Liver (tissue), 9 donors: ENCODE measurements around the gene CLCN1. TPM values are rescaled to one million over a fixed set of nuclear protein-coding genes. Genes with fewer than 3 reads are reported as not detected.

Experiments used
- DNase-seq: peaks from one replicate; pipeline ENCODE4 v3.0.0-alpha.2; 2017; ENCODE audit warnings: low spot score
- H3K27ac ChIP-seq, 2 donors: one replicate each; pipeline ENCODE4 v1.7.0; 2013; ENCODE audit warnings: inconsistent platforms in 2 of 2, low read length in 2 of 2, control low read depth in 1 of 2, low read depth in 1 of 2, mild to moderate bottlenecking in 1 of 2
- H3K27me3 ChIP-seq, 4 donors: one replicate each; pipeline versions ENCODE4 v1.6.1 to v1.7.0; 2013; ENCODE audit warnings: low read length in 3 of 4, inconsistent platforms in 1 of 4, mild to moderate bottlenecking in 1 of 4, moderate library complexity in 1 of 4; ENCODE audit not compliant: control insufficient read depth in 4 of 4, insufficient read depth in 4 of 4
- H3K36me3 ChIP-seq, 4 donors: one replicate each; pipeline versions ENCODE4 v1.6.1 to v1.7.0; 2013; ENCODE audit warnings: low read length in 3 of 4, mild to moderate bottlenecking in 3 of 4, low read depth in 1 of 4, moderate library complexity in 1 of 4; ENCODE audit not compliant: control insufficient read depth in 4 of 4, insufficient read depth in 3 of 4
- H3K4me1 ChIP-seq, 4 donors: one replicate each; pipeline versions ENCODE4 v1.6.1 to v1.7.0; 2013; ENCODE audit warnings: low read length in 3 of 4, mild to moderate bottlenecking in 3 of 4, moderate library complexity in 1 of 4; ENCODE audit not compliant: control insufficient read depth in 4 of 4, insufficient read depth in 4 of 4
- H3K4me3 ChIP-seq, 3 donors: one replicate each; pipeline versions ENCODE4 v1.6.1 to v1.7.0; 2013; ENCODE audit warnings: low read length in 3 of 3, control low read depth in 1 of 3, low read depth in 1 of 3, mild to moderate bottlenecking in 1 of 3
- H3K9ac ChIP-seq, 2 donors: one replicate each; pipeline ENCODE4 v1.7.0; 2013; ENCODE audit warnings: low read length in 2 of 2, mild to moderate bottlenecking in 2 of 2, moderate library complexity in 2 of 2, control low read depth in 1 of 2, low read depth in 1 of 2
- H3K9me3 ChIP-seq, 4 donors: one replicate each; pipeline versions ENCODE4 v1.6.1 to v1.7.0; 2013; ENCODE audit warnings: low read length in 3 of 4; ENCODE audit not compliant: control insufficient read depth in 4 of 4
- EGR1 ChIP-seq, 2 donors: IDR thresholded peaks; 2 replicates each; pipeline ENCODE4 v1.6.1; 2016 to 2018; ENCODE audit warnings: antibody characterized with exemption in 2 of 2, low read depth in 2 of 2
- FOXA1 ChIP-seq: IDR thresholded peaks from 2 replicates; pipeline ENCODE4 v1.6.1; 2016; ENCODE audit warnings: antibody characterized with exemption
- FOXA2 ChIP-seq: IDR thresholded peaks from 2 replicates; pipeline ENCODE4 v1.6.1; 2016; ENCODE audit warnings: antibody characterized with exemption
- GABPA ChIP-seq, 2 donors: IDR thresholded peaks in 1 of 2; conservative IDR thresholded peaks in 1 of 2; 2 replicates each; pipeline ENCODE4 v1.6.1; 2016; ENCODE audit warnings: antibody characterized with exemption in 2 of 2, mild to moderate bottlenecking in 1 of 2, moderate library complexity in 1 of 2
- HNF4A ChIP-seq, 2 donors: conservative IDR thresholded peaks; 2 replicates each; pipeline ENCODE4 v1.6.1; 2016; ENCODE audit warnings: antibody characterized with exemption in 2 of 2, mild to moderate bottlenecking in 2 of 2
- HNF4G ChIP-seq: IDR thresholded peaks from 2 replicates; pipeline ENCODE4 v1.6.1; 2016; ENCODE audit warnings: antibody characterized with exemption
- JUND ChIP-seq, 2 donors: IDR thresholded peaks; 2 replicates each; pipeline ENCODE4 v1.6.1; 2016; ENCODE audit warnings: antibody characterized with exemption in 2 of 2
- NR2F2 ChIP-seq: IDR thresholded peaks from 2 replicates; pipeline ENCODE4 v1.6.1; 2016; ENCODE audit warnings: antibody characterized with exemption
- RAD21 ChIP-seq, 2 donors: IDR thresholded peaks; 2 replicates each; pipeline ENCODE4 v1.6.1; 2016; ENCODE audit warnings: antibody characterized with exemption in 2 of 2, mild to moderate bottlenecking in 2 of 2
- RXRA ChIP-seq, 2 donors: IDR thresholded peaks; 2 replicates each; pipeline ENCODE4 v1.6.1; 2017 to 2018; ENCODE audit warnings: antibody characterized with exemption in 2 of 2, mild to moderate bottlenecking in 1 of 2
- TAF1 ChIP-seq: conservative IDR thresholded peaks from 2 replicates; pipeline ENCODE4 v1.6.1; 2016; ENCODE audit warnings: antibody characterized with exemption, mild to moderate bottlenecking
- YY1 ChIP-seq: IDR thresholded peaks from 2 replicates; pipeline ENCODE4 v1.6.1; 2016; ENCODE audit warnings: antibody characterized with exemption, mild to moderate bottlenecking
- WGBS: extraction: QIAGEN DNeasy Blood & Tissue Kit; methylation state at CpG from one replicate; pipeline ENCODE4 v1.1.7; 2013; 5-methylcytosine and 5-hydroxymethylcytosine counted together
- polyA plus RNA-seq, 2 donors: library from polyadenylated mRNA; stranded (reverse) in 1 of 2; unstranded in 1 of 2; fragments of 200-250 nt in 1 of 2; fragments of >200 nt in 1 of 2; fragmentation: Nextera tagmentation in 1 of 2; extraction: Ambion mirVana in 1 of 2; gene quantifications; one replicate each; pipeline versions ENCODE4 v1.2.1 to v1.2.3, GENCODE V29; 2013 to 2015
- total RNA-seq, 2 donors: library from RNA; depleted of rRNA; stranded (reverse); fragments of >200 nt; gene quantifications; one replicate each; pipeline ENCODE4 v1.2.3, GENCODE V29; 2014
- TF ChIP-seq, protein P1 (sequence below): IDR thresholded peaks from 2 replicates; pipeline ENCODE4 v1.6.1; 2016; ENCODE audit warnings: antibody characterized with exemption
- TF ChIP-seq, protein P2 (sequence below): IDR thresholded peaks from 2 replicates; pipeline ENCODE4 v1.6.1; 2016; ENCODE audit warnings: antibody characterized with exemption, mild to moderate bottlenecking
- TF ChIP-seq, protein P3 (sequence below): fragments of 150-350 bp; IDR thresholded peaks from 2 replicates; pipeline ENCODE4 v1.5.1; 2017; ENCODE audit warnings: improper control_type of control experiment, low read depth, low read length; ENCODE audit not compliant: missing input control
- TF ChIP-seq, protein P4 (sequence below): IDR thresholded peaks from 2 replicates; pipeline ENCODE4 v1.6.1; 2016; ENCODE audit warnings: antibody characterized with exemption
- TF ChIP-seq, protein P5 (sequence below): IDR thresholded peaks from 2 replicates; pipeline ENCODE4 v1.6.1; 2016; ENCODE audit warnings: antibody characterized with exemption
- donor health status: healthy.
- donor health status: healthy.
- donor health status: healthy.
- donor health status: healthy.
- donor health status: healthy.

CLCN1 gene
- total and polyA plus RNA-seq, 4 donors = 0.01 to 0.08 TPM; not detected in 2

DNA sequence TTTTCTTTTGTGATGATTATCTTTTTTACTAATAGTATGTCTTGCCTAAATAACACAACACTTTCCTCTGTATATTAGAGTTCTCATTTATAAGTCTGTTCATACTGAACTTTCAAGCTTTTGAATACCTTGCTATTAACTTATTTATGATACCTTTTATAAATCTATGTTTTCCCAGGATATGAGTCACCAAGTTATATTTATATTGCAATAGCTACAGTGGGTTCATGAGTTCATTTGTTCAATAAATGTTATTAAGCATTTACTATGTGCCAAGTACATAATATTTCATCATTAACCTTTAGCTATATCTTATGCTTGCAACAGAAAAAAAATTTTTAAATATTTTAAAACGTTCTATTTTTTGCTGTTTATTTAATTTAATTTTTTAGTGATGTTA, 18.3 kb downstream of the CLCN1 start:
- H3K27ac ChIP-seq = no peak overlapping the region
- no peaks in the 10 kb centered on the region for H3K27me3 ChIP-seq
- WGBS = 34% methylated on average over 1 of the region's 1 CpG
- H3K4me3 ChIP-seq = no peak overlapping the region
- H3K36me3 ChIP-seq = no peaks in the 10 kb centered on the region
- no peak overlapping the region for H3K9ac ChIP-seq
- TF ChIP-seq JUND (IDR thresholded peaks at IDR 0.05) (no peak), RAD21 (IDR thresholded peaks at IDR 0.05) (no peak), HNF4A (conservative IDR thresholded peaks at IDR 0.05) (no peak), GABPA (IDR thresholded peaks at IDR 0.05 in 1 of 2, conservative IDR thresholded peaks at IDR 0.05 in 1 of 2) (no peak), NR2F2 (no peak), FOXA2 (no peak), TAF1 (no peak), RXRA (IDR thresholded peaks at IDR 0.05) (no peak), YY1 (no peak), HNF4G (no peak)
- TF ChIP-seq, protein P1, sequence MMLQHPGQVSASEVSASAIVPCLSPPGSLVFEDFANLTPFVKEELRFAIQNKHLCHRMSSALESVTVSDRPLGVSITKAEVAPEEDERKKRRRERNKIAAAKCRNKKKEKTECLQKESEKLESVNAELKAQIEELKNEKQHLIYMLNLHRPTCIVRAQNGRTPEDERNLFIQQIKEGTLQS = no peak
- TF ChIP-seq, protein P2, sequence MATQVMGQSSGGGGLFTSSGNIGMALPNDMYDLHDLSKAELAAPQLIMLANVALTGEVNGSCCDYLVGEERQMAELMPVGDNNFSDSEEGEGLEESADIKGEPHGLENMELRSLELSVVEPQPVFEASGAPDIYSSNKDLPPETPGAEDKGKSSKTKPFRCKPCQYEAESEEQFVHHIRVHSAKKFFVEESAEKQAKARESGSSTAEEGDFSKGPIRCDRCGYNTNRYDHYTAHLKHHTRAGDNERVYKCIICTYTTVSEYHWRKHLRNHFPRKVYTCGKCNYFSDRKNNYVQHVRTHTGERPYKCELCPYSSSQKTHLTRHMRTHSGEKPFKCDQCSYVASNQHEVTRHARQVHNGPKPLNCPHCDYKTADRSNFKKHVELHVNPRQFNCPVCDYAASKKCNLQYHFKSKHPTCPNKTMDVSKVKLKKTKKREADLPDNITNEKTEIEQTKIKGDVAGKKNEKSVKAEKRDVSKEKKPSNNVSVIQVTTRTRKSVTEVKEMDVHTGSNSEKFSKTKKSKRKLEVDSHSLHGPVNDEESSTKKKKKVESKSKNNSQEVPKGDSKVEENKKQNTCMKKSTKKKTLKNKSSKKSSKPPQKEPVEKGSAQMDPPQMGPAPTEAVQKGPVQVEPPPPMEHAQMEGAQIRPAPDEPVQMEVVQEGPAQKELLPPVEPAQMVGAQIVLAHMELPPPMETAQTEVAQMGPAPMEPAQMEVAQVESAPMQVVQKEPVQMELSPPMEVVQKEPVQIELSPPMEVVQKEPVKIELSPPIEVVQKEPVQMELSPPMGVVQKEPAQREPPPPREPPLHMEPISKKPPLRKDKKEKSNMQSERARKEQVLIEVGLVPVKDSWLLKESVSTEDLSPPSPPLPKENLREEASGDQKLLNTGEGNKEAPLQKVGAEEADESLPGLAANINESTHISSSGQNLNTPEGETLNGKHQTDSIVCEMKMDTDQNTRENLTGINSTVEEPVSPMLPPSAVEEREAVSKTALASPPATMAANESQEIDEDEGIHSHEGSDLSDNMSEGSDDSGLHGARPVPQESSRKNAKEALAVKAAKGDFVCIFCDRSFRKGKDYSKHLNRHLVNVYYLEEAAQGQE = no peak
- TF ChIP-seq, protein P3, sequence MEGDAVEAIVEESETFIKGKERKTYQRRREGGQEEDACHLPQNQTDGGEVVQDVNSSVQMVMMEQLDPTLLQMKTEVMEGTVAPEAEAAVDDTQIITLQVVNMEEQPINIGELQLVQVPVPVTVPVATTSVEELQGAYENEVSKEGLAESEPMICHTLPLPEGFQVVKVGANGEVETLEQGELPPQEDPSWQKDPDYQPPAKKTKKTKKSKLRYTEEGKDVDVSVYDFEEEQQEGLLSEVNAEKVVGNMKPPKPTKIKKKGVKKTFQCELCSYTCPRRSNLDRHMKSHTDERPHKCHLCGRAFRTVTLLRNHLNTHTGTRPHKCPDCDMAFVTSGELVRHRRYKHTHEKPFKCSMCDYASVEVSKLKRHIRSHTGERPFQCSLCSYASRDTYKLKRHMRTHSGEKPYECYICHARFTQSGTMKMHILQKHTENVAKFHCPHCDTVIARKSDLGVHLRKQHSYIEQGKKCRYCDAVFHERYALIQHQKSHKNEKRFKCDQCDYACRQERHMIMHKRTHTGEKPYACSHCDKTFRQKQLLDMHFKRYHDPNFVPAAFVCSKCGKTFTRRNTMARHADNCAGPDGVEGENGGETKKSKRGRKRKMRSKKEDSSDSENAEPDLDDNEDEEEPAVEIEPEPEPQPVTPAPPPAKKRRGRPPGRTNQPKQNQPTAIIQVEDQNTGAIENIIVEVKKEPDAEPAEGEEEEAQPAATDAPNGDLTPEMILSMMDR = no peak
- TF ChIP-seq, protein P4, sequence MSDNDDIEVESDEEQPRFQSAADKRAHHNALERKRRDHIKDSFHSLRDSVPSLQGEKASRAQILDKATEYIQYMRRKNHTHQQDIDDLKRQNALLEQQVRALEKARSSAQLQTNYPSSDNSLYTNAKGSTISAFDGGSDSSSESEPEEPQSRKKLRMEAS = no peak
- H3K9me3 ChIP-seq = no peaks in the 10 kb centered on the region
- no peak for DNase-seq
- H3K4me1 ChIP-seq = no peaks in the 10 kb centered on the region

DNA sequence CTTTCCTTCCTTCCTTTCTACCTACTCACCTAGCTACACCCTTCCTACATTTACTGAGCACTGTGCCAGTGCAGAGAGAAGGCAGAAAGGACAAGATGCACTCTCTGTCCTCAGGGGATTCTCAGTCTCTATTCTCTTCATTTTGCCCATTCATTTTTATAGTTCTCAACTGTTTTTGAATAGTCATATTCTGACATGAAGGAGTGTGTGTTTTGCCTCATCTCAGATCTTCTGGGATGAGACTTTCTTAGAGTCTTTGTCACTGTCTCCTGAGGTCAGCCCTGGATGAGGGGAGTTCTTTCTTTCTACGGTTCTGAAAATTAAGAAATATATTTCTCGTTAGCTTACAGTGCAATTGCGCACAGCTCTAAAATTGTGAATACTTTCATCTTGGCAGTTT, 21.3 kb downstream of the CLCN1 start:
- no peak overlapping the region for H3K27ac ChIP-seq
- no peaks in the 10 kb centered on the region for H3K36me3 ChIP-seq
- H3K4me3 ChIP-seq = no peak overlapping the region
- TF ChIP-seq RXRA (IDR thresholded peaks at IDR 0.05) (no peak), TAF1 (no peak), JUND (IDR thresholded peaks at IDR 0.05) (no peak), YY1 (no peak), FOXA2 (no peak), RAD21 (IDR thresholded peaks at IDR 0.05) (no peak), FOXA1 (no peak), EGR1 (IDR thresholded peaks at IDR 0.05; ENCODE audit: low read depth in 2 of 2) (no peak)
- TF ChIP-seq, protein P4 = no peak
- TF ChIP-seq, protein P5, sequence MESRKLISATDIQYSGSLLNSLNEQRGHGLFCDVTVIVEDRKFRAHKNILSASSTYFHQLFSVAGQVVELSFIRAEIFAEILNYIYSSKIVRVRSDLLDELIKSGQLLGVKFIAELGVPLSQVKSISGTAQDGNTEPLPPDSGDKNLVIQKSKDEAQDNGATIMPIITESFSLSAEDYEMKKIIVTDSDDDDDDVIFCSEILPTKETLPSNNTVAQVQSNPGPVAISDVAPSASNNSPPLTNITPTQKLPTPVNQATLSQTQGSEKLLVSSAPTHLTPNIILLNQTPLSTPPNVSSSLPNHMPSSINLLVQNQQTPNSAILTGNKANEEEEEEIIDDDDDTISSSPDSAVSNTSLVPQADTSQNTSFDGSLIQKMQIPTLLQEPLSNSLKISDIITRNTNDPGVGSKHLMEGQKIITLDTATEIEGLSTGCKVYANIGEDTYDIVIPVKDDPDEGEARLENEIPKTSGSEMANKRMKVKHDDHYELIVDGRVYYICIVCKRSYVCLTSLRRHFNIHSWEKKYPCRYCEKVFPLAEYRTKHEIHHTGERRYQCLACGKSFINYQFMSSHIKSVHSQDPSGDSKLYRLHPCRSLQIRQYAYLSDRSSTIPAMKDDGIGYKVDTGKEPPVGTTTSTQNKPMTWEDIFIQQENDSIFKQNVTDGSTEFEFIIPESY = no peak
- TF ChIP-seq, protein P3 = no peak
- TF ChIP-seq, protein P1 = no peak
- H3K9ac ChIP-seq = no peak overlapping the region
- WGBS = 92% methylated on average over 3 of the region's 3 CpGs
- no peaks in the 10 kb centered on the region for H3K4me1 ChIP-seq
- no peaks in the 10 kb centered on the region for H3K9me3 ChIP-seq
- no peak for DNase-seq
- no peaks in the 10 kb centered on the region for H3K27me3 ChIP-seq
